ENCODE data around the gene MRGPRF.

The MRGPRF gene

DNA sequence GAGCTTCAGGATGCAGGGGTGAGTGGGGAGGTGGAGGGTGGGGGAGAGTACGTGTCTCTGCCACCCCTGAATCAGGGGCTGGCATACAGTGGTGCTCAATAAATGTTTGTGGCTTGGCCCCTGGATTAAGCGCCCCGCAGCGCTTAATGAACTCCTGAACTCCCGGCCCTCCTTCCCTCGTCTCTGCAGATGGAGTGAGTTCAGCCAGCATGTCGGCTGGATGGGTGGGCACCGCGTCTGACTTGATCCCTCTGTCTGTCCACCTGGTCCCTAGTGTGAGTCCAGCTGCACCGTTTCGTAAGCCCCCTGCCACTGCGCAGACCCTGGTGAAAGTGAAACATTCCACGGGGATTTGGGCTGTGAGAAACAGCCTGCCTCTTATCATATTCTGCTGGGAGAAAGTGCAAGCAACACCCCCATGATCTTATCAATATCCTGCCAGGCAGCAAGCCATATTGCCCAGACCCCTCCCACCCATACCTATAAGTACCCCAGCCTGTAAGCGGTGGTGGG is 20.2 kb downstream of the MRGPRF start:
- Histone ChIP-seq H3K4me3 (ENCODE audit: low read depth, low read length) (no peak overlapping the region), H3K27me3 (ENCODE audit: insufficient read depth, low read depth, severe bottlenecking) (no peaks in the 10 kb centered on the region), H3K27ac (no peak overlapping the region), H3K9me3 (ENCODE audit: severe bottlenecking) (no peaks in the 10 kb centered on the region), H3K36me3 (no peaks in the 10 kb centered on the region)
- no peak for DNase-seq
- TF ChIP-seq, protein P1, sequence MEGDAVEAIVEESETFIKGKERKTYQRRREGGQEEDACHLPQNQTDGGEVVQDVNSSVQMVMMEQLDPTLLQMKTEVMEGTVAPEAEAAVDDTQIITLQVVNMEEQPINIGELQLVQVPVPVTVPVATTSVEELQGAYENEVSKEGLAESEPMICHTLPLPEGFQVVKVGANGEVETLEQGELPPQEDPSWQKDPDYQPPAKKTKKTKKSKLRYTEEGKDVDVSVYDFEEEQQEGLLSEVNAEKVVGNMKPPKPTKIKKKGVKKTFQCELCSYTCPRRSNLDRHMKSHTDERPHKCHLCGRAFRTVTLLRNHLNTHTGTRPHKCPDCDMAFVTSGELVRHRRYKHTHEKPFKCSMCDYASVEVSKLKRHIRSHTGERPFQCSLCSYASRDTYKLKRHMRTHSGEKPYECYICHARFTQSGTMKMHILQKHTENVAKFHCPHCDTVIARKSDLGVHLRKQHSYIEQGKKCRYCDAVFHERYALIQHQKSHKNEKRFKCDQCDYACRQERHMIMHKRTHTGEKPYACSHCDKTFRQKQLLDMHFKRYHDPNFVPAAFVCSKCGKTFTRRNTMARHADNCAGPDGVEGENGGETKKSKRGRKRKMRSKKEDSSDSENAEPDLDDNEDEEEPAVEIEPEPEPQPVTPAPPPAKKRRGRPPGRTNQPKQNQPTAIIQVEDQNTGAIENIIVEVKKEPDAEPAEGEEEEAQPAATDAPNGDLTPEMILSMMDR (IDR thresholded peaks at IDR 0.05; ENCODE audit: low read depth, low read length), result no peak

DNA sequence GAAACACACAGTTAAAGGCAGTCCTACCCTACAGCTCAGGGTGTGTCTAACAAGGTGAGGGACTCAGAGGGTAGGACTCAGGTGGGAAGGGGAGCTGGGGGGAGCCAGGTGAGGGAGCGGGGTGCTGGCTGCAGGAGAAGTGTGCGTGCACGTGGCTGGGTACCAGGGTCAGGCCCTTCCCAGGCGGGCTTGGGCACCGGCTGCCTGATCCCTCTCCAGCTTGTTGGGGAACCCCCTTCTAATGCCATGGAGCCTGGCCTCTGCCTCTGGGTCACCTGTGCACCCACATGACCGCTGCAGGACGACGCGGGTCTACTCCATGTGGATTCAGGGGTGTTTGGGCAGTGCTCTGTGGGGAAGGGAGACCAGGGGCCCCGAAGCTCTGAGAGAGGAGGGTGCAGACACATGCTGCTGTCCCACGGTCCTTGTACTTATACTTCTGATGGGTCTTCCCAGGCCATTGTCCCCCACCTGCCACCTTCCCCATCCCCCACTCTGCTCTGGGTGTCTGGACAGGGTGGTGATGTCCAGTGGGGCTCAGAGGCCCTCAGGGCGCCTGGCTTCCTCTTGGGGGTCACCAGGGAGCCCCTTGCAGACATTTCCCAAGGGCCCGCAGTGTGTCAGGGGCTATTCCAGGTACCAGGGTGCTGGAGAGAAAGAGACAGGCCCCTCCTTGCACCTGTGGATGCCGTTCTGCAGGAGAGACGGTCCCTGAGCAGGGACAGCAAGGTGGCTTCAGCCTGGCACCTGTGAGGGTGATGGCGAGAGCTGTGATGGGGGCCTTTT is 21.9 kb downstream of the MRGPRF start:
- DNase-seq, result no peak
- Histone ChIP-seq H3K4me3 (ENCODE audit: low read depth, low read length) (no peak overlapping the region), H3K27me3 (ENCODE audit: insufficient read depth, low read depth, severe bottlenecking) (no peaks in the 10 kb centered on the region), H3K36me3 (no peaks in the 10 kb centered on the region), H3K9me3 (ENCODE audit: severe bottlenecking) (peaks cover 5% of the 10 kb centered on the region), H3K27ac (no peak overlapping the region)
- TF ChIP-seq, protein P1 (IDR thresholded peaks at IDR 0.05; ENCODE audit: low read depth, low read length), result no peak

DNA sequence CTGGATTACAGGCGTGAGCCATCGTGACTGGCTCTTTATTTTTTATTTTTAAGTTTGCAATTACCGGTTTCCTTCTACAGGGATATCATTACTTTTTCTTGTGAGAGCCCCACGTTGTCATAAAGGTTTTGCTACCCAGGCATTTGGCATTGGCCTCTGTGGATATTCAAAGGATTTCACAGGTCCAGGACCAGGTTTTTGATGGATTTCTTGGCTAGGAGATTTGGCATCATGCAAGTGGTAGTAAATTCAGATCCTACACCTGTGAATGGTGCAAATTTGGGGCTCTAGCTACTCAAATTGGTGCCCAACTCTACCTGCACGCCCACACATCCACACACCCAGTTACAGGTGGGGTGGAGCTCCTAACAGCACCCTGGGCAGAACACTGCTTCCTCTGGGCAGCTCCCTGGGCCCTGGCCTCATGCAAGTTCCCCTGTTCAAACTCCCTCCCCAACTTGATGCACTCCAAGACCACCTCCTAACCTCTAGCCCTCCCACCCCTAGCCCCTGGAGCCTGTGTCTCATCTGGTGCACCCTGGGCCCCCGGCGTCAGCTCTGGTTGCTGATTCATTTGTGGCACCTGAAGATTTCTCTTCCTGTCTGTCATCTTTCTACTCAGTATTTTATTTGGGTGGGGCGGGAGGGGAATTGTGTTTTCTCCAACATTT is 23.0 kb downstream of the MRGPRF start:
- Histone ChIP-seq H3K27ac (no peak overlapping the region), H3K4me3 (ENCODE audit: low read depth, low read length) (no peak overlapping the region), H3K27me3 (ENCODE audit: insufficient read depth, low read depth, severe bottlenecking) (no peaks in the 10 kb centered on the region), H3K36me3 (no peaks in the 10 kb centered on the region), H3K9me3 (ENCODE audit: severe bottlenecking) (peaks cover 6% of the 10 kb centered on the region)
- DNase-seq, result no peak
- TF ChIP-seq, protein P1 (IDR thresholded peaks at IDR 0.05; ENCODE audit: low read depth, low read length), result no peak

DNA sequence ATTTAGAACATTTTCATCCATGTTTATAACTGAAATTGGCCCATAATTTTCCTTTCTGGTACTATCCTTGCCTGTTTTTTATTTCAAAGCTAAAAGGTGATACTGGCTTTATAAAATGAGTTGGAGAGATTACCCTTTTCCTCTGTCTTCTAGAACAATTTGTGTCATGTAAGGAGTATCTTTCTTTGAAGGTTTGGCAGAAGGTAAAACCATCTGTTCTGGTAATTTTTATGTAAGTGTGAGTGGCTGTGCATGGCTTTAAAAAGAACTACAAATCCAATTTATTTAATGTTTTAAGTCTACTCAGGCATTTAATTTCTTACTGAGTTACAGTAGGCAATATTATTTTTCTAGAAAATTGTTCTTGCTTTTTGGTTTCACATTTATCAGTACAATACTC is 24.6 kb downstream of the MRGPRF start:
- no peak for DNase-seq
- H3K4me3 ChIP-seq (ENCODE audit: low read depth, low read length), result no peak overlapping the region
- no peaks in the 10 kb centered on the region for H3K36me3 ChIP-seq
- H3K27me3 ChIP-seq (ENCODE audit: insufficient read depth, low read depth, severe bottlenecking), result no peaks in the 10 kb centered on the region
- peak overlapping the region; percentile 26 for H3K27ac ChIP-seq
- peaks cover 6% of the 10 kb centered on the region for H3K9me3 ChIP-seq (ENCODE audit: severe bottlenecking)
- TF ChIP-seq, protein P1 (IDR thresholded peaks at IDR 0.05; ENCODE audit: low read depth, low read length), result no peak

DNA sequence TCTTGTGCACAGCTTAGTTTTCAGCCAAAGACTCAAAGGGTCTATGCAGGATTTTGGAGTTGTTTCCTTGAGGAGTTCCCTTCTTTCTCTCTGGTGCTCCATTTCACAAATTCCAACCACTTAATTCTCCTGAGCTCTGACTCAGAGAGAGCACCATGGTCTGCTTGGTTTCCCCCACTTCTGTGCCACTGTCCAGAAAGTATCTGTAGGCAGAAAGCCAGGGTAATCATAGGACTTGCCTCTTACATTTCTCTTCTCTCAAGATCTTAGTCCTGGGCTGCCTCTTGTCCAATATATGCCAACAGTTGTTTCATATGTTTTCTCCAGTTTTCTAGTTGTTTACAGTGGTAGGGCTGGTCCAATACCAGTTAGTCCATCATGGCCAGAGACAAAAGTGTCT is 25.8 kb downstream of the MRGPRF start:
- H3K27ac ChIP-seq, result no peak overlapping the region
- no peaks in the 10 kb centered on the region for H3K36me3 ChIP-seq
- TF ChIP-seq, protein P1 (IDR thresholded peaks at IDR 0.05; ENCODE audit: low read depth, low read length), result no peak
- DNase-seq, result no peak
- H3K9me3 ChIP-seq (ENCODE audit: severe bottlenecking), result peaks cover 6% of the 10 kb centered on the region
- H3K27me3 ChIP-seq (ENCODE audit: insufficient read depth, low read depth, severe bottlenecking), result no peaks in the 10 kb centered on the region
- H3K4me3 ChIP-seq (ENCODE audit: low read depth, low read length), result no peak overlapping the region

All from WERI-Rb-1 (cell line).